DMS53 (cell line): ENCODE results near the gene MED12L.
"Not testable (repeated sequence)": the region's sequence is repeated elsewhere in the genome, so short reads cannot be mapped to it uniquely, and the experiment has no call there.

Experiments
- DNase-seq: peaks from one replicate; lab custom pipeline; 2025; lab: John Stamatoyannopoulos, UW

MED12L gene

GRCh38 chr3:151085227-151085888 is at the start of gene MED12L:
Gene MED12L (plus strand): TSS chr3:151085664. CDS start chr3:151086927, 1,263 bp downstream.
- peak; percentile 91 for DNase-seq

GRCh38 chr3:151037746-151038477 is 47.6 kb upstream of the MED12L start:
- DNase-seq: peak; percentile 73

GRCh38 chr3:151044706-151045105 is 40.8 kb upstream of the MED12L start:
- DNase-seq: no peak

DNA sequence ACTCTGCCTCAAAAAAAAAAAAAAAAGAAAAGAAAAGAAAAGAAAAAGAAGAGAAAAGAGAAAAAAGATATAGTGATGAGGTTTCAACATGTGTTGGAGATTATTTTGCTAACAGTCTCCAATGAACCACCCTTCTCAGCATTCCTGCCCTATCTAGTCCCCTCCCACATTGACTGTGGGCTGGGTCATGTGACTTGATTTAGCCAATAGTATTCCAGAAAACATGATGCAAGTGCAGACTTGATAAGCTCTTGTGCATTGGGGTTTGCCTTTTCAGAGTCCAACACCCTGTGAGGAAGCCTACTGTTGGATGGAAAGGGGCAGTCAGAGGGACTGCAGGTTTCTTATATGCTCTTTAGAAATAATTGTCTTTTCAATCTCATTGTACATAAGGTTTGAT is 37.8 kb upstream of the MED12L start:
- peak; percentile 4 for DNase-seq

DNA sequence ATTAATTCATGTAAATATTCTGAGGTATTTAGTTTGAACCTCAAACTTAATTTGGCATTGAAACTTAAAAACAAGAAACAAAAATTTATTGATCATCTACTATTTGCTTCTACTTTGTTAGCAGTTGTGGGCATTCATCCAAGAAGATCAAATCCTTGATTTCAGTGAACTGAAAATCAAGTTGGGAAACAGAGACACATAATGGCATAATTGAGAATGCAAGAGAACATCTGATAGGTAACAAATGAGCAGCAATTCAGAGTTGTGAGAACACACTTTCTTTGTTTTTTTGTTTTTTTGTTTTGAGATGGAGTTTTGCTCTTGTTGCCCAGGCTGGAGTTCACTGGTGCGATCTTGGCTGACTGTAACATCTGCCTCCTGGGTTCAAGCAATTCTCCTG is 33.9 kb upstream of the MED12L start:
- no peak for DNase-seq

- no peak for DNase-seq
Observed at GRCh38 chr3:151052346-151052745, 33.1 kb upstream of the MED12L start.

DNA sequence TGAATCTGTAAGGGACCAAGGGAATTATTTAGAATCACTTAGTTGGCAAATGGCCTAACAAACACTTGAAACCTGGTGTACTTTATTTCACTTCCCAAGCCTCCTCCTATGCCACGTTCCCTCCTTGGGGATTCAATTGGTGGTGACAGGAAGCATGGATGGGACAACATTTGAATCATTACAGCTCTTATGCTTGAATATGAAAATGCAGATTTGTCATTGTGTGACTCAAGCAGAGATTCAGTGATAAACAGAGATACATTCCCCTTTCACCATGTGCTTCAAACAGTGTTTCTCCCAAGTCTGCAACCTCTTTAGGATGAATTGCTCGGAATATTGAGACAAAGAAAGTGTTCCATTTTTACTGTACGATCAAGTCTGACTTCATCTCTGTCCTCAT is 32.7 kb upstream of the MED12L start:
- no peak for DNase-seq

DNA sequence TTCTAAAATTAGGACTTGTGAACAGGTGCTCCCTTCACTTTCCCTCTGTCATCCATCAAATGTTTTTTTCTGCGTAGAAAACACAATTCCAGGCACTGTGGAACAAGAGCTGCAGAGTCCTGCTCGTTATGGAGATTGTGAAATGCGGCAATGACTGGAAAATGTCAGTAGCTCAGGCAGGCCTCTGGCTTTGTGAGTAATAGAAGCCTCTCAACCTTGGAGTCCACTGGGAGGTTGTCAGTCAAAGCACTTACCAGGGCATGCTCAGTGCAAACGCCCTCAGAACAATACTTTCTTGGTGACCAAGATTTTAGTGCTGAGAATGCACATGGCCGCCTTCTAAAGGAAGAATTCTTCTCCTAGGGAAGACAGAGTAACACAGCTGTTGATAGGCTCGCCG is 26.7 kb upstream of the MED12L start:
- DNase-seq: no peak

- no peak for DNase-seq
Observed at GRCh38 chr3:151062611-151063010, 22.9 kb upstream of the MED12L start.

- peak; percentile 56 for DNase-seq
Observed at GRCh38 chr3:151067158-151067557, 18.3 kb upstream of the MED12L start.

GRCh38 chr3:151072842-151073241 is 12.6 kb upstream of the MED12L start:
- DNase-seq: not testable (repeated sequence)

- no peak for DNase-seq
Observed at GRCh38 chr3:151074256-151074655, 11.2 kb upstream of the MED12L start.

DNA sequence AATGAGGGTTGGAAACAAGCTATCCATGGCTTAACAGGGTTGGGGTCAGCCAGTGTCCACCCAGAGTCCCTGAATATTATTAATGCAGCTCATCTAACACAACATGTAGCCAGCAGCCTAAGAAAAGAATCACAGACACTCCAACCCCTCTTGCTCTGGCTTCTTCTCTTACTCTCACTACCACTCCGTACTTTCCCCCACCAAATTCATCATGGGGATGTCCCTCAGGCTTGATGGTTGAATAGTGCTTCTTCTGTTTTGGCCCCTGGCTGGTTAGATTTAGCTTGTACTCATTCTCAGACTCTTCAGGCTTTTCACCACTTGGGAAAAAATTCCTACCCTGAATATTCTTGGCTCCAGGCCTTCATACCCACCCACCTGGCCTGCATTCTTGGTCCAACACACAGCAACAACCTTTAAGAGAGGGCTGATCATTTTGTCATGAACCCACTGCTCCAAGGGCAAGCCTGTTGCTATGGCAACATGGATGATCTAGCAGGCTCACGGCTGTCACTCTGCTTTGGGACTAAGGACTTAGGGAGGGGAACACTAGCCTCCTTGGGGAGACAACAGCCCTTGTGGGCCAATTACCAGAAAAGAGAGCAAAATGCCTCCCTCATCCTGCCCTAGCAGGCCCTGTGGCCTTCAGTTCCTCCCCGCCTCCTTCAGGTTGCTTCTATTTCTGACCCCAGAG is 9.4 kb upstream of the MED12L start:
- peak; percentile 9 for DNase-seq

- no peak for DNase-seq
Observed at GRCh38 chr3:151076626-151077025, 8.8 kb upstream of the MED12L start.

DNA sequence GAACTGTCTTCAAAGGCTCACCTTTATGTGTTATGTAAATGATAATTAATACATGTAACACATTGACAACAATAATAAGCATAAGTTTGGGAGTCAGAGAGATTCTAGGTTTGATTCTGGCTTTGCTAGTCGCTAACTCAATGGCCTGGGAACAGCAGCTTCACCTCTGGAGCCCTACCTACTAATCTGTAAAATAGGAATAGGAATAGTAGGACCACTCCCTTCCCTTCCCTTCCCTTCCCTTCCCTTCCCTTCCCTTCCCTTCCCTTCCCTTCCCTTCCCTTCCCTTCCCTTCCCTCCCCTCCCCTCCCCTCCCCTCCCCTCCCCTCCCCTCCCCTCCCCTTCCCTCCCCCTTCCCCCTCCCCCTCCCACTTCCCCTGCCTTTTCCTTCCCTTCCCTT is 4.4 kb upstream of the MED12L start:
- not testable (repeated sequence) for DNase-seq

DNA sequence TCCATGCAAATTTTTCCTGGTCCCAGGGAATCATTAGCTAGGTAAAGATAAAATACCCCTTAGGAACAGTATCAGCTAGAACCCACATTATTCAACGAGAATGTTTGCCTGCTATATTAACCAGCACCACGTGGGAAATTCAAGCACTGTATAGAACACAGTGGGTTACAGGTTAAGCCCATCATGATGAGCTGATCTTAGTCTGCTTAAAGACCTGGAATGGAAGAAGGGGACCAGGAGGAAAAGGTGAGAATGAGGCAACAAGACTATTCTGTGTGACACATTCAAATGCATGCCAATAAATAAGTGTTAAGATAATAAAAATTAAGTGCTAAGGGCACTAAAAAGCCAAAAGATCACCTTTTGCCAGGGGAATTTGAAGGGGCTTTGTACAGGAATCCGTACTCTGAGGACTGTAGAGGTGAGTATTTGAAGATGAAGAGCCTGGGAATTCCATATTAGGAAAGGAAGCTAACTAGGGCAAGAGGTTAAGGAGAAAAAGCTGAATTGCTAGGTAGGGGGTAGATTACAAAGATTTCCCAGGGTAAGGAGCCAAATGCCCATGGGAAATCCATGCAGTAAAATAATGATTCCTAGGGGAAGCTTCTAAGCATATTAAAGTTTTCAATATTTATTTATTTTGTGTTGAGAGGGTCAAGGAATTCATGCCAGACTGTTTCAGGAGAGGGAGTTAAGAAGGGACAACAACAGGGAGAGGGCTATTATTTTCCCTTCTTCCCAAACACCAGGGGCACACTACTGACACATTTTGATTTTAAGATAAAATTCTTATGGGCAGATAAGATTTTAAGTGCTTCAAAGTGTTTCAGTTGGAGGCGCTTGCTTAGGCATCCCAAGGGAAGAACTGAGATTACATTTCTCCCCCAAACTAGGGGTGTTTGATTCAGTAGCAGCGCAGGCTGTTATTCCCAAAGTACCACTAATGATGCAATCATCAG is 2.3 kb upstream of the MED12L start:
- no peak for DNase-seq

GRCh38 chr3:151084893-151085226 is 604 bp upstream of the MED12L start:
- DNase-seq: no peak

DNA sequence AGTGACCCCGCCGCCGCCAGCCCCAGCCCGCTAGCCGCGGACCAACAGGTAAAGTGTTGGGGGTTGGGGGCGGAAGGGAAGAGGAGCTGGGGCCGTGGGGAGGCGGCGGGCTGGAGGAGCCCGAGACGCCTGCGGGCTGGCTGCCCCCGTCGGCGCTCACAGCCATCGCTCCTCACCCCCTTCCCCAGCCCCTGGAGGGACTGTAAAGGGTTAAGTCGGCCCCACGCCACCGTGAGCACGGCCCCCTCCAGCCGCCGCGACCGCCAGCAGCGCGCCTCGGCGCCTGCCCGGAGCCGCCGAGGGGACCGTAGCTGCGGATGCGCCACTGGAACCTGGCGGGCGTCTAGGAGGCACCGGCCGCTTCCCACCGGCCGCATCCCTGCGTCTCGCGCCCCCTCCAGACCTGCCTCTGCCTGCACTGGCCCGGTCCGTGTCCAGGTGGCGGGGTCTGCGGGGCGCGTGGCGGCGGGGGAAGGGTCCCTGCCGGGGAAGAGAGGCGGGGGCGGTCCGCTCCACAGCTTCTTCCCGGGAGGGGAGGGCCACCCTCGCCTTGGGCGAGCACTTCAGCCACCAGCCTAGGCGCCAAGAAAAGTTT is 522 bp downstream of the MED12L start:
- DNase-seq: peak; percentile 64

- peak; percentile 92 for DNase-seq
Observed at GRCh38 chr3:151086484-151087456, 1.3 kb downstream of the MED12L start.

- DNase-seq: no peak
Observed at GRCh38 chr3:151087648-151088047, 2.2 kb downstream of the MED12L start.
